DMS53 treated with DMSO at 0.1 percent for 48 hours (cell line): Measurements from ENCODE around the gene BRD8.
A peak's percentile ranks its signal among the peaks of the same experiment; 100 is the strongest.
"Not testable (repeated sequence)": the region's sequence is repeated elsewhere in the genome, so short reads cannot be mapped to it uniquely, and the experiment has no call there.

Experiments used
- DNase-seq: peaks from one replicate; lab custom pipeline; 2025; ENCODE audit not compliant: unreplicated experiment; lab: John Stamatoyannopoulos, UW

Gene BRD8, protein sequence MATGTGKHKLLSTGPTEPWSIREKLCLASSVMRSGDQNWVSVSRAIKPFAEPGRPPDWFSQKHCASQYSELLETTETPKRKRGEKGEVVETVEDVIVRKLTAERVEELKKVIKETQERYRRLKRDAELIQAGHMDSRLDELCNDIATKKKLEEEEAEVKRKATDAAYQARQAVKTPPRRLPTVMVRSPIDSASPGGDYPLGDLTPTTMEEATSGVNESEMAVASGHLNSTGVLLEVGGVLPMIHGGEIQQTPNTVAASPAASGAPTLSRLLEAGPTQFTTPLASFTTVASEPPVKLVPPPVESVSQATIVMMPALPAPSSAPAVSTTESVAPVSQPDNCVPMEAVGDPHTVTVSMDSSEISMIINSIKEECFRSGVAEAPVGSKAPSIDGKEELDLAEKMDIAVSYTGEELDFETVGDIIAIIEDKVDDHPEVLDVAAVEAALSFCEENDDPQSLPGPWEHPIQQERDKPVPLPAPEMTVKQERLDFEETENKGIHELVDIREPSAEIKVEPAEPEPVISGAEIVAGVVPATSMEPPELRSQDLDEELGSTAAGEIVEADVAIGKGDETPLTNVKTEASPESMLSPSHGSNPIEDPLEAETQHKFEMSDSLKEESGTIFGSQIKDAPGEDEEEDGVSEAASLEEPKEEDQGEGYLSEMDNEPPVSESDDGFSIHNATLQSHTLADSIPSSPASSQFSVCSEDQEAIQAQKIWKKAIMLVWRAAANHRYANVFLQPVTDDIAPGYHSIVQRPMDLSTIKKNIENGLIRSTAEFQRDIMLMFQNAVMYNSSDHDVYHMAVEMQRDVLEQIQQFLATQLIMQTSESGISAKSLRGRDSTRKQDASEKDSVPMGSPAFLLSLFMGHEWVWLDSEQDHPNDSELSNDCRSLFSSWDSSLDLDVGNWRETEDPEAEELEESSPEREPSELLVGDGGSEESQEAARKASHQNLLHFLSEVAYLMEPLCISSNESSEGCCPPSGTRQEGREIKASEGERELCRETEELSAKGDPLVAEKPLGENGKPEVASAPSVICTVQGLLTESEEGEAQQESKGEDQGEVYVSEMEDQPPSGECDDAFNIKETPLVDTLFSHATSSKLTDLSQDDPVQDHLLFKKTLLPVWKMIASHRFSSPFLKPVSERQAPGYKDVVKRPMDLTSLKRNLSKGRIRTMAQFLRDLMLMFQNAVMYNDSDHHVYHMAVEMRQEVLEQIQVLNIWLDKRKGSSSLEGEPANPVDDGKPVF

DNA sequence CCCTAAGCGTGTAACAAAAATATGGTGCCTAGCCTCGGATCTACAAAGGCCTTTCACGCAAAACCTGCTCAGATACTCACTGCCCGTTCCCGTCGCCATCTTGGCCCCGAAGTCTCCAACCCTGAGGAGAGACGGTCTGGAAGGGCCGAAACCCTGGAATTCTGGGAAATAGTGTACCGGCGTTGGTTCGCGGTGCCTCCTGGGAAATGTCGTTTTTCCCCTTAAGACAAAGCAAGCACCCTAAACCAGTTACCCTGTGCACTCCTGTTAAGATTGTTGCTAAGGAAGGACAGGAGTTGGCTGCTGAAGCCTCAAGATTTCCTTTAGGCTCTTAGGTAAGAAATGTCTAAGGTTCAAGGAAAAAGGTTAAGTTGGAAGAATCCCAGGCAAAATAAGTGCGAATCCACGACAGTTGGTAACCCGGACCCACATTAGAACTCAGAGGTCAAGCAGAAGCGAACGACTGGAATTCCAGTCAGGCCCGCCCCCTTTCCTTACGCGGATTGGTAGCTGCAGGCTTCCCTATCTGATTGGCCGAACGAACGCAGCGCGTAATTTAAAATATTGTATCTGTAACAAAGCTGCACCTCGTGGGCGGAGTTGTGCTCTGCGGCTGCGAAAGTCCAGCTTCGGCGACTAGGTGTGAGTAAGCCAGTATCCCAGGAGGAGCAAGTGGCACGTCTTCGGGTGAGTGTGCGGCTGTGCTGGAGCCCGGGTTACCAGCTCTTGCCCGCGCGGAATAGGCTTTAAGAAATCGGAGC lies at the start of gene BRD8, which contains the start of gene KIF20A:
Gene BRD8, minus strand, starts transcription at position 115 of the 761 bp plus-strand sequence. Its CDS starts 16 bp downstream, at position 99.
Gene KIF20A, plus strand, starts transcription at position 597 of the 761 bp plus-strand sequence. CDS start 569 bp downstream, outside the sequence.
- DNase-seq, result peak; percentile 98

GRCh38 chr5:138226910-138227309 lies 48.5 kb upstream of the BRD8 start:
- DNase-seq, result no peak

DNA sequence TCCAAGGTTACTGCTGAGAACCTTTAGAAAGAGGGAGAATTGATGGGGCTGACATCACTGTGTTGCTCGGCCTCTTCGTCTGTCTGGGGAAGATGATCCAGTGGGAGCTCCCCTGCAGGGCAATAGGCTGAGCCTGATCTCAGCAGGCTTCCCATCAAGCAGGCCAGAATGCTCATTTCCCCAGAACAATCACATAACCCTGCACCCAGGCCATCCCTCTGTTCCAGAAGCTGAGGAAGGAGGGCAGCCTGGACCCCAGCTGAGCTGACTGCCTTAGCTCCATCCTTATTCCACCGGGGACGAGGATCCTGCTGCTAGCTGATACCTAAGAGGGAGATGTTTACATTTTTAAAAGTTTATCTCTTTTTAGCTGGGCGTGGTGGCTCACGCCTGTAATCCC lies 46.3 kb upstream of the BRD8 start:
- no peak for DNase-seq

DNA sequence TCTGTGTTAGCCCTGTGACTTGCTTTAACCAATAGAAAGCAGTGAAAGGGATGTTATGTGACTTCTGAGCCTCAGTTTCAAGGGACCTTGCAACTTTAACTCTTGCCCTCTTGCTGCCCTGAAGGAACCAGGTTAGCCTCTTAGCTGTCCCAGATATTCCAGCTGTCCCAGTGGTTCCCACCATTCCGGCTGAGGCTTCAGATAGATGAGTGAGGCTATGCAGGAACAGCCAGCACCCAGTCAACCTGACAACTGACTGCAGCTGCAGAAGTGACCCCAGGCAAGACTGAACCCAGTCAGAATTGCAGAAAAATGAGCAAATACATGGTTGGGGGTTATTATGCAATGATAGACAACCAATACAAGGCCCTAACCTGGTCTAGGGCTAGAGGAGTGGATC lies 45.1 kb upstream of the BRD8 start:
- DNase-seq, result no peak

DNA sequence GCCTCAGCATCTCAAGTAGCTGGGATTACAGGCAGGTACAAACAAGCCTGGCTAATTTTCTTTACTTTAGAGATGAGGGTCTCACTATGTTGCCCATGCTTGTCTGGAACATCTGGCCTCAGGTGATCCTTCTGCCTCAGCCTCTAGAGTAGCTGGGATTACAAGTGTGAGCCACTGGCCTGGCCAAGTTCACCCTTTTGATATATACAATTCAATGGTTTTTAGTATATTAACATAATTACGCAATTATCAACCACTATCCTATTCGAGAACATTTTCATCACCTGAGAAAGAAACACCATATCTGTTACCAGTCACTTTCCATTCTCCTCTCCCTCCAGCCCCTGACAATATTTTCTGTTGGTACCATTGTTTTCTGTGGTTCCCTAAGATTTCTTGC lies 38.4 kb upstream of the BRD8 start:
- DNase-seq, result no peak

DNA sequence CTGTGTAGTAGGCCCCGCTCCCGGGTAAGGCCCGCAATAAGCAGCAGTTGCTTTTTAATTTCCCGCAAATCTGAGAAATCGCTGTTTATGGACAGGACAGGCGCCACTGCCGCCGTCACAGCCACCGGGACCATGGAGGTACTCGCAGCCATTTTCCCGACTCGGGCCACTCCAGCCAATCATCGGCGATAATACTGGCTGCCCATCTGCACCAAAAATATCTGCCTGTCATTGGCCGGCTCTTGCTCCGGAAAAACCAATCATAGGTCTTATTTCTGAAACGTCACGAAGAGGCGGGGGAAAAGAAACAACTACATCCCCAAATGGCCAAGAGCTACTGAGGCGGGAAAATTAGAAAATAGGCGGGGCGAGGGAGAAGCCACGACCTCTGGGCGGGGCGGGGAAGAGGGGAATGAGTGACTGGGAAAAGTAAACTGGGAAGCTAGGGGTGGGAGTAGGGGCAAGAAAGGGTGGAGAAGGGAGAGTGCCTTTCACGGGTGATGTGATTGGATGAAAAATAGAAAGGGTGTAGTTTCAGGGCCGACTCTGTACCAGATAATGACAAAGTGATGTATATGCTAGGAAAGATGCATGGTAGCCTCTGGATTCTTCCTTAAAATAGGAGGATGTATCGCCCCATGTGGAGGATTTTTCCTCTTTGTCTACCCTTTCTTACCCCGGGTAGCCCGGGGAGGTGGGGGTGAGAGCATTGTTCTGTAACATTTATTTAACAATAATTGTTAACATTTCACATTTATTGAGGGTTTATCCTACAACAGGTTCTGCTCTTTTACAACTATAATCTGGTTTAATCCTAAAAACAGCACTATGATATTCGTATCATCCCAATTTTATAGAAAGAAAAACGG lies 35.0 kb upstream of the BRD8 start, which contains the start of gene CDC23:
Gene CDC23, minus strand, starts transcription at position 163 of the 869 bp plus-strand sequence. Its CDS starts 11 bp downstream, at position 152.
- DNase-seq, result peak; percentile 99

DNA sequence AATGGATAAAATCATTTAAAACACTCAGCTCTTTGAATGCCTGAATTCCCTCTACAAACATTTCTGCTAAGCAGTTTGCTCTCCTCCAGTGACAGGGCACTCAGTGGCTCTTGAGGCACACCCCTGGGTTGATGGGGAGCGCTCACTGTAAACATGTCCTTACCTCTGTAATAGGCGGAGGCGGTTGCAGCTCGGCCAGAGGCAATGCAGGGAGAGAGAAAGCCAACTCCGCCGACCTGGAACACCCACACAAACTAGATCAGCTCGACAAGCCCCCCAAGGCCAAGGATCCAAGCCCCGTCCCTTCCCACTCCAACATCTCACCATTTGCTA lies 34.4 kb upstream of the BRD8 start:
- no peak for DNase-seq

GRCh38 chr5:138210985-138211384 lies 32.6 kb upstream of the BRD8 start:
- no peak for DNase-seq

DNA sequence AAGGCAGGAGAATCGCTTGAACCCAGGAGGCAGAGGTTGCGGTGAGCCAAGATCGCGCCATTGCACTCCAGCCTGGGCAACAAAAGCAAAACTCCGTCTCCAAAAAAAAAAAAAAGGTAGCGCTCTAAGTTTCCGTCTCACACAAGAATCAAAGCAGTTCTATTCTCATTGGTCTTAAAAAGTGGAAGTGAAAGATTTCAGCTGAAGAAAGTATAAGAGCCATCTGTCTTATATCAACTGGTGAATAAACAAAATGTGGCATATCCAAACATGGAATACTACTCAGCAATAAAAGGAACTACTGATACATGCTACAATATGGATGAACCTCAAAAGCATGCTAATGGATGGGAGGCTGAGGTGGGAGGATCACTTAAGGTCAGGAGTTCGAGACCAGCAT lies 15.4 kb upstream of the BRD8 start:
- not testable (repeated sequence) for DNase-seq

DNA sequence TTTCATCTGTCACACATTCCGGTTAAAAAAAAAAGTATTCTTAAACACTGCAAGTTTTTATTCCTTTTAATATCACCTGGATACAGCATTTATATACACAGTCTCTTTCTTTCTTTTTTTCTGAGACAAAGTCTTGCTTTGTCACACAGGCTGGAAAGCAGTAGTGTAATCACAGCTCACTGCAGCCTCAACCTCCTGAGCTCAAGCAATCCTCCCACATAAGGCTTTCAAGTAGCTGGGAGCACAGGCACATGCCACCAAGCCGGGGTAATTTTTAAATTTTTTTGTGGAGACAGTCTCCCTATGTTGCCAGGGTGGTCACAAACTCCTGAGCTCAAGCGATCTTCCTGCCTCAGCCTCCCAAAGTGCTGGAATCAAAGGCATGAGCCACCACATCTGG lies 14.4 kb upstream of the BRD8 start:
- DNase-seq, result no peak

DNA sequence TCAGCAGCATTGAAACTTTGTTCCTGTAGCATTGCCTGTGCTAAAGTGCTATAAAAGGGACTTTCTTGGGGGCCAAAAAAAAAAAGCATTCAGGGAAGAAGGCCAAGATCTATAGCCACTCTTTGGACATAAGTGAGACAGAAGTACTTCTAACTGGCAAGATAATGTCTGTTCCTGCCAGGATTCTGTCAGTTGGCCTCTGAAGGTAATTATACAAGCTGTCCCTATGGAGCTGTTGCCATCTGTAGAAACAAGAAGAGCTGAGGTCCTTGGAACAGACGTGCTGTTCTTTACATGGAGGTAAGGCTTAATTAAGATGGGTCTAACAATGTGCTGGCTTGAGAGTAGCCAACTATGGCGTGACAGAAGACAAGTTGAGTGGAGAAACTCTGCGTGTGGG lies 10.2 kb upstream of the BRD8 start:
- no peak for DNase-seq

- DNase-seq, result no peak
Measured at GRCh38 chr5:138186002-138186447, 7.6 kb upstream of the BRD8 start.

DNA sequence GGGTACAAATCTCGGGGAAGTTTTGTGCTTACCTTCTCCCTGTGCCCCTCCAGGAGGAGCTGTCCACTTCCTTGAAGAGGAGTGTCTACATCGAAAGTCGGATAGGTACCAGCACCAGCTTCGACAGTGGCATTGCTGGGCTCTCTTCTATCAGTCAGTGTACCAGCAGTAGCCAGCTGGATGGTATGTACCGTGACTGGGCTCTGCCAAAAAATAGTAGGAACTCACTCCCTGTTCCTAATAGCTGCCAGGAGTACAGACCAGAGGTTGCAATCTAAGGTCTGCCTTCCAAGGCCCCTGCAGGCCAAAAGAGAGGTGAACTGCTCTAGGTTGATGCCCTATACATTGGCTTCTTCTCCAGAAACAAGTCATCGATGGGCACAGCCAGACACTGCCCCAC lies 4.4 kb upstream of the BRD8 start:
- DNase-seq, result no peak

GRCh38 chr5:138180841-138181240 lies 2.4 kb upstream of the BRD8 start:
- DNase-seq, result no peak

GRCh38 chr5:138180183-138180782 lies 1.9 kb upstream of the BRD8 start:
- DNase-seq, result peak; percentile 78

DNA sequence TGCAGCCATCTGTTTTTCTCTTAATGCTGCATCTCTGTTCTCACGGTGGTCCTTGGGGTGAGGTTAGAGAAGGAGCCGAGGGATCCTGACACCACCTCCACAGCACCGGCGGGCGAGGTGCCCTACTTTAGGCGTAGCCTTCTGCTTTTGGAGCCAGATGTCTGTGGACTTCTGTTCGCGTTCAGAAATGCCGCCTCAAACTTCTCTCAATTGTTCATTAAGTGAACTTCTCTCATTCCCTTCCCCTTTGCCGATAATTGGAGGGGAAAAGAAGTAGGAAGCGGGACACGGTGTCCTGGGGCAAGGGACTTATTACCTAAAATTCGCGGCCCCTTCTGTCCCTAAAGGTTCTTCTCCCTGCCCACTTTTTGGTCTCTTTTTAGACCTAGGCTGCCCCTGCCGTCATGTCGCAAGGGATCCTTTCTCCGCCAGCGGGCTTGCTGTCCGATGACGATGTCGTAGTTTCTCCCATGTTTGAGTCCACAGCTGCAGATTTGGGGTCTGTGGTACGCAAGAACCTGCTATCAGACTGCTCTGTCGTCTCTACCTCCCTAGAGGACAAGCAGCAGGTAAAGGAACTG lies 937 bp upstream of the BRD8 start:
- no peak for DNase-seq

- DNase-seq, result no peak
Measured at GRCh38 chr5:138177941-138178515, 402 bp downstream of the BRD8 start.

DNA sequence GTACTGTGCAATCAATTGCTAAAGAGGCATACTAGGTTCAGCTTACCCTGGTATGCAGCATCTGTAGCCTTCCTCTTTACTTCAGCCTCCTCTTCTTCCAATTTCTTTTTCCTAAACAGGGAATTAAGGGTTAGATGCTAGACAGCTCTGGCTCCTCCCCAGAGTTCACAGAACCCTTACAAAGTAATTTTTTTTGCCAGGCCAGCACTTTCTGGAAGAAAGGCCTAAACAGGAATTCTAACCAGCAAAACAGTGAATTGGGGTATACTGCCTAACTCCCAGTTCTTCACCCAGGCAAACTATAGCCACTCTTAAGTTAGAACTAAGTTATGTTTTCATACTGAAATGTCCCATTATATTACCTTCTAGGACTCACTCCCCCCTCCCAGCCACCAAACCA lies 8.1 kb downstream of the BRD8 start:
- DNase-seq, result no peak
